ENCODE data around the gene EXOC3.

Gene EXOC3

GRCh38 chr5:439181-439580 is 3.8 kb upstream of the EXOC3 start:
- DNase-seq (ENCODE audit: low read depth in 2 of 2), result no peak

GRCh38 chr5:439636-440035 is 3.3 kb upstream of the EXOC3 start:
- DNase-seq (ENCODE audit: low read depth in 2 of 2), result no peak

GRCh38 chr5:440401-441201 is 2.4 kb upstream of the EXOC3 start:
- DNase-seq (ENCODE audit: low read depth in 2 of 2), result no peak

- no peak for DNase-seq (ENCODE audit: low read depth in 2 of 2)
Observed at GRCh38 chr5:441996-442334, 1.0 kb upstream of the EXOC3 start.

GRCh38 chr5:443239-444151 is 519 bp downstream of the EXOC3 start:
- DNase-seq (ENCODE audit: low read depth in 2 of 2), result peak in 1 of 2 donors; percentile 12

GRCh38 chr5:444226-444625 is 1.2 kb downstream of the EXOC3 start:
- DNase-seq (ENCODE audit: low read depth in 2 of 2), result no peak

GRCh38 chr5:445591-445990 is 2.6 kb downstream of the EXOC3 start:
- DNase-seq (ENCODE audit: low read depth in 2 of 2), result no peak

GRCh38 chr5:446066-446882 is 3.3 kb downstream of the EXOC3 start:
- DNase-seq (ENCODE audit: low read depth in 2 of 2), result no peak

- DNase-seq (ENCODE audit: low read depth in 2 of 2), result no peak
Observed at GRCh38 chr5:446883-447263, 3.9 kb downstream of the EXOC3 start.

GRCh38 chr5:447501-447900 is 4.5 kb downstream of the EXOC3 start:
- no peak for DNase-seq (ENCODE audit: low read depth in 2 of 2)

- no peak for DNase-seq (ENCODE audit: low read depth in 2 of 2)
Observed at GRCh38 chr5:448061-448765, 5.2 kb downstream of the EXOC3 start.

- no peak for DNase-seq (ENCODE audit: low read depth in 2 of 2)
Observed at GRCh38 chr5:448766-449090, 5.8 kb downstream of the EXOC3 start.

GRCh38 chr5:449151-449550 is 6.2 kb downstream of the EXOC3 start:
- no peak for DNase-seq (ENCODE audit: low read depth in 2 of 2)

- no peak for DNase-seq (ENCODE audit: low read depth in 2 of 2)
Observed at GRCh38 chr5:451587-452458, 8.8 kb downstream of the EXOC3 start.

- DNase-seq (ENCODE audit: low read depth in 2 of 2), result no peak
Observed at GRCh38 chr5:452978-453710, 10.2 kb downstream of the EXOC3 start.

GRCh38 chr5:453725-454481 is 10.9 kb downstream of the EXOC3 start:
- DNase-seq (ENCODE audit: low read depth in 2 of 2), result no peak

GRCh38 chr5:454936-455335 is 12.0 kb downstream of the EXOC3 start:
- no peak for DNase-seq (ENCODE audit: low read depth in 2 of 2)

GRCh38 chr5:455806-456205 is 12.8 kb downstream of the EXOC3 start:
- no peak for DNase-seq (ENCODE audit: low read depth in 2 of 2)

All from stimulated activated CD4-positive, alpha-beta T cell treated with anti-CD3 and anti-CD28 coated beads, Interleukin-1b, Interleukin-23, amount 100 ng/mL, for 4 hours (primary cell).